Measurements from ENCODE around the gene GPC5. TPM values are rescaled to one million over a fixed set of nuclear protein-coding genes. Genes with fewer than 3 reads are reported as not detected.

The GPC5 gene
- total RNA-seq, 1 donor from 2014 or later = 0.17 TPM

DNA sequence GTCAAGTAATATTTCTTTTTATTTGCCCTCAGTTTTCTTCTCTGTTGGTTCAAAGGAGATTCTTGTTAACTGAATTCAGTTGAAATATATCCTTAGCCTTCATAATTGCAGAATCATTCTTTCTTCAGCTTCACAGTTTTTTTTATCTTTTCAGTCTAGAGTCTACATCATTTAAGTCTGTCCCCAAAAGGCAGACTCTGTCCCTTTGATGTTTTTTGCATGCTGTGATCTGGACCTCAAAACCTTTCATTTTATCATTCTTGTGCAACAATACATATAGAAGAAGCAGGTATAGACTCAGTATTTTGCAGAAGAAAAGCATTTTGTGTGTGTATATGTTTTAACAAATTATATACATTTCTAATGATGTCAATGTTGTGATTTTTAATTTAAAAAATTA lies 1093.4 kb downstream of the GPC5 start:
- Histone ChIP-seq H3K4me3 (ENCODE audit: low read depth, low read length) (no peak overlapping the region), H3K36me3 (ENCODE audit: control insufficient read depth, insufficient read depth, low read length) (no peaks in the 10 kb centered on the region), H3K27me3 (ENCODE audit: control insufficient read depth, insufficient read depth, low read length) (no peaks in the 10 kb centered on the region)
- TF ChIP-seq, protein P1, sequence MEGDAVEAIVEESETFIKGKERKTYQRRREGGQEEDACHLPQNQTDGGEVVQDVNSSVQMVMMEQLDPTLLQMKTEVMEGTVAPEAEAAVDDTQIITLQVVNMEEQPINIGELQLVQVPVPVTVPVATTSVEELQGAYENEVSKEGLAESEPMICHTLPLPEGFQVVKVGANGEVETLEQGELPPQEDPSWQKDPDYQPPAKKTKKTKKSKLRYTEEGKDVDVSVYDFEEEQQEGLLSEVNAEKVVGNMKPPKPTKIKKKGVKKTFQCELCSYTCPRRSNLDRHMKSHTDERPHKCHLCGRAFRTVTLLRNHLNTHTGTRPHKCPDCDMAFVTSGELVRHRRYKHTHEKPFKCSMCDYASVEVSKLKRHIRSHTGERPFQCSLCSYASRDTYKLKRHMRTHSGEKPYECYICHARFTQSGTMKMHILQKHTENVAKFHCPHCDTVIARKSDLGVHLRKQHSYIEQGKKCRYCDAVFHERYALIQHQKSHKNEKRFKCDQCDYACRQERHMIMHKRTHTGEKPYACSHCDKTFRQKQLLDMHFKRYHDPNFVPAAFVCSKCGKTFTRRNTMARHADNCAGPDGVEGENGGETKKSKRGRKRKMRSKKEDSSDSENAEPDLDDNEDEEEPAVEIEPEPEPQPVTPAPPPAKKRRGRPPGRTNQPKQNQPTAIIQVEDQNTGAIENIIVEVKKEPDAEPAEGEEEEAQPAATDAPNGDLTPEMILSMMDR (IDR thresholded peaks at IDR 0.05; ENCODE audit: insufficient read depth, low read length, poor library complexity, severe bottlenecking) = no peak
- DNase-seq (ENCODE audit: low read depth) = no peak

DNA sequence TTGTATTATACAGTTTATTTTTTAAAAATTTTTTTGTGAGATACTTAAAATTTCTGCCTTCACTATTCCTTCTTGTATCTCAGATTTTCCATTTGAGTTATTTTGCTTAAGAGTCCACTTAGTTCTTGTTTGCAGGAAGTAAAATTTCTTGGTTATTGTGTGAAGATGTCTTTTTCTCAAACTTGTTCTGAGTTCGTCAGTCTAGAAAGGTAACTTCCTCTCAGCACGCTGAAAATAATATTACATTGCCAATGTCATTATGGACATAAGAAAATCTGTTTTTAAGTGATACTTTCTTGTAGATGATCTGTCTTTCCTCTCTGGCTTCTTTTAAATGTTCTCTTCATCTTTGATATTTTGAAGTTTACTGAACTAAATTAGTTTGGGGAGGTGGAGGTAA lies 1096.5 kb downstream of the GPC5 start:
- TF ChIP-seq, protein P1 (IDR thresholded peaks at IDR 0.05; ENCODE audit: insufficient read depth, low read length, poor library complexity, severe bottlenecking) = no peak
- no peaks in the 10 kb centered on the region for H3K27me3 ChIP-seq (ENCODE audit: control insufficient read depth, insufficient read depth, low read length)
- H3K36me3 ChIP-seq (ENCODE audit: control insufficient read depth, insufficient read depth, low read length) = no peaks in the 10 kb centered on the region
- H3K4me3 ChIP-seq (ENCODE audit: low read depth, low read length) = no peak overlapping the region
- no peak for DNase-seq (ENCODE audit: low read depth)

DNA sequence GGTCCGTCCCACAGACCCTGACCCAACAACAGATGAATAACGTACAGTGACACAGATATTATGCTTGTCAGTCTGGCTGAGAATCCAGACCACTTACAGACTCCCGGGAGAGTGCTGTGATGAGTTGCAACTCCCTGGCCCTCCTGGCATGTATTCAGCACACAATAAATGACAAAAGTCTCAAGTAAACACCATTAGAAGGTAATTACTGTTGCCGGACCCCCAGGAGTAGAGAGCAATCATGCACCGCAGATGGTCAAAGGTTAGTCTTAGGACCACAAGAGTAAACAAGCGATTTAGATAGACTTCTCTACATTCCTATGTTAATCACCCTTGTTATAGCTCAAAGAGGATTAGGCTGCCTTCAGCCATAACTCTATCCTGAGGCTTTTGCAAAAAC lies 1101.8 kb downstream of the GPC5 start:
- Histone ChIP-seq H3K36me3 (ENCODE audit: control insufficient read depth, insufficient read depth, low read length) (no peaks in the 10 kb centered on the region), H3K27me3 (ENCODE audit: control insufficient read depth, insufficient read depth, low read length) (no peaks in the 10 kb centered on the region), H3K4me3 (ENCODE audit: low read depth, low read length) (no peak overlapping the region)
- DNase-seq (ENCODE audit: low read depth) = no peak
- TF ChIP-seq, protein P1 (IDR thresholded peaks at IDR 0.05; ENCODE audit: insufficient read depth, low read length, poor library complexity, severe bottlenecking) = no peak

DNA sequence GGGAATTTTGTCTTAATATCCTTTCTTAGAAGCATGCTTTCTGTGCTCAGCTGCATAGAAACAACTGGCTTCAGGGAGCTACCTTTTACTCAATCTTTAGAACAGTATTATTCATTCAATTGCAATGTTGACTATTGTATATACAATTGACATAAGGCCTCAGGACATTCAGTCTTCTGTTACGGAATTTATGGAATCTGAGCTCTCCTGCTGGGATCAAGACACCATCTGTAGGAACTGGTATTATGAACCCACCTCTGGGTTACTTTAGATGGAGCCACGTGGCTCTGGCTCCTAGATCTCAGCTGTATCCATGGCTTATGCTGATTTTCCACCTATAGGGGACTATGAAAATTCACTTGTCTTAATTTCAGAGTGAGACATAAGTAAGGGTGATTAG lies 1112.0 kb downstream of the GPC5 start:
- DNase-seq (ENCODE audit: low read depth) = peak; percentile 14

DNA sequence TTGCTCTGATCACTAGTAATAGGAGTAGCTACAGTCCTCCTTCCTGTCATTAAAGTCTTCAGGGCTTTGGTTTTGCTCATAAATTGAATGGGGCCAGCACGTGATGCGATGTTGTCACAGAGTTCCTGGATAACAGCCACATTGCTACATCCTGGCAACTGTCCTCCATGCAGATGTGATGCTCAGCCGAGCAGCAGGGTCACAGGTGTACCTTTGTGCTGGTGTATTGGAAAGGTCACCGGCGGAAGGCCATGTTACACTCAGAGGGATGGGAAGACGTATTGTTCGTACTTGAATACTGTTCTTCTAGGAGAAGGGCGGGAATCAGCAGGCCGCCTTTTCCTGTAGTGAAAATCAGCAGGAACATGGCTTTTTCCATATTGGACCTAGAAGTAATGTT lies 1114.4 kb downstream of the GPC5 start:
- TF ChIP-seq, protein P1 (IDR thresholded peaks at IDR 0.05; ENCODE audit: insufficient read depth, low read length, poor library complexity, severe bottlenecking) = no peak
- DNase-seq (ENCODE audit: low read depth) = no peak
- H3K4me3 ChIP-seq (ENCODE audit: low read depth, low read length) = no peak overlapping the region
- H3K27me3 ChIP-seq (ENCODE audit: control insufficient read depth, insufficient read depth, low read length) = no peaks in the 10 kb centered on the region
- no peaks in the 10 kb centered on the region for H3K36me3 ChIP-seq (ENCODE audit: control insufficient read depth, insufficient read depth, low read length)

More for the DNA sequence above, 1112.0 kb downstream of the GPC5 start:
- TF ChIP-seq, protein P1 (IDR thresholded peaks at IDR 0.05; ENCODE audit: insufficient read depth, low read length, poor library complexity, severe bottlenecking) = no peak
- Histone ChIP-seq H3K27me3 (ENCODE audit: control insufficient read depth, insufficient read depth, low read length) (no peaks in the 10 kb centered on the region), H3K36me3 (ENCODE audit: control insufficient read depth, insufficient read depth, low read length) (no peaks in the 10 kb centered on the region), H3K4me3 (ENCODE audit: low read depth, low read length) (no peak overlapping the region)

DNA sequence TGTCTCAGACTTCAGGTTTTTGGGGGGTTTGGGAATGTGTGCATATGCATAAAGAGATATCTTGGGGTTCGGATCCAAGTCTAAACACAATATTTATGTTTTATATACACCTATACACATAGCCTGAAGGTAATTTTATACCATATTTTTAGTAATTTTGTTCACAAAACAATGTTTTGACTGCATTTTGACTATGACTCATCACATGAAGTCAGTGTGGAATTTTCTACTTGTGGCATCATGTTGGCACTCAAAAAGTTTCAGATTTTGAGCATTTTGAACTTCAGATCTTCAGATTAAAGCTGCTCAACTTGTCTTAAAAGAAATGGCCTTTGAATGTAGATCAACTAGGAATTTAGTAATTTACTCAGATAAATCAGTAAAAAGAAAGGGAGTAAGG lies 1115.3 kb downstream of the GPC5 start:
- H3K4me3 ChIP-seq (ENCODE audit: low read depth, low read length) = no peak overlapping the region
- TF ChIP-seq, protein P1 (IDR thresholded peaks at IDR 0.05; ENCODE audit: insufficient read depth, low read length, poor library complexity, severe bottlenecking) = no peak
- no peak for DNase-seq (ENCODE audit: low read depth)

More for the DNA sequence above, 1115.3 kb downstream of the GPC5 start:
- no peaks in the 10 kb centered on the region for H3K27me3 ChIP-seq (ENCODE audit: control insufficient read depth, insufficient read depth, low read length)
- H3K36me3 ChIP-seq (ENCODE audit: control insufficient read depth, insufficient read depth, low read length) = no peaks in the 10 kb centered on the region
